NOMO-1 treated with DMSO at 0.1 percent for 48 hours (cell line): Measurements from ENCODE around the gene KCTD7.
"Not testable (repeated sequence)": the region's sequence is repeated elsewhere in the genome, so short reads cannot be mapped to it uniquely, and the experiment has no call there.

Experiments
- DNase-seq: peaks from one replicate; lab custom pipeline; 2025; ENCODE audit not compliant: unreplicated experiment; lab: John Stamatoyannopoulos, UW

KCTD7 gene

GRCh38 chr7:66653719-66654274 lies 25.1 kb downstream of the KCTD7 start:
- DNase-seq, result not testable (repeated sequence)

GRCh38 chr7:66654275-66655112 lies 25.8 kb downstream of the KCTD7 start:
- DNase-seq, result peak; percentile 96

- DNase-seq, result peak; percentile 44
Measured at GRCh38 chr7:66655113-66655806, 26.6 kb downstream of the KCTD7 start.

GRCh38 chr7:66655826-66656485 lies 27.3 kb downstream of the KCTD7 start:
- DNase-seq, result not testable (repeated sequence)

GRCh38 chr7:66657798-66658197 lies 29.1 kb downstream of the KCTD7 start:
- DNase-seq, result no peak

- DNase-seq, result no peak
Measured at GRCh38 chr7:66662646-66663264, 34.1 kb downstream of the KCTD7 start.

- no peak for DNase-seq
Measured at GRCh38 chr7:66664590-66665293, 36.1 kb downstream of the KCTD7 start.

- no peak for DNase-seq
Measured at GRCh38 chr7:66666313-66666952, 37.8 kb downstream of the KCTD7 start.

- DNase-seq, result no peak
Measured at GRCh38 chr7:66667023-66667728, 38.5 kb downstream of the KCTD7 start.

- DNase-seq, result no peak
Measured at GRCh38 chr7:66668112-66668511, 39.4 kb downstream of the KCTD7 start.

- no peak for DNase-seq
Measured at GRCh38 chr7:66668677-66669076, 40.0 kb downstream of the KCTD7 start.

- no peak for DNase-seq
Measured at GRCh38 chr7:66669088-66669487, 40.4 kb downstream of the KCTD7 start.

GRCh38 chr7:66669496-66669895 lies 40.8 kb downstream of the KCTD7 start:
- no peak for DNase-seq

- DNase-seq, result no peak
Measured at GRCh38 chr7:66671034-66671433, 42.4 kb downstream of the KCTD7 start.

GRCh38 chr7:66671486-66671885 lies 42.8 kb downstream of the KCTD7 start:
- not testable (repeated sequence) for DNase-seq

GRCh38 chr7:66672432-66673123 lies 43.9 kb downstream of the KCTD7 start:
- not testable (repeated sequence) for DNase-seq

GRCh38 chr7:66673124-66673640 lies 44.5 kb downstream of the KCTD7 start:
- not testable (repeated sequence) for DNase-seq

- DNase-seq, result peak; percentile 14
Measured at GRCh38 chr7:66679633-66680244, 51.1 kb downstream of the KCTD7 start.
